ENCODE results near the gene FCN1.
"Not testable (repeated sequence)": the region's sequence is repeated elsewhere in the genome, so short reads cannot be mapped to it uniquely, and the experiment has no call there.

FCN1 gene

GRCh38 chr9:134917431-134918373 is at the start of gene FCN1:
Gene FCN1, minus strand, starts transcription at chr9:134917912. Its CDS starts 41 bp downstream, at chr9:134917871.
- DNase-seq = no peak

- no peak for DNase-seq
Measured at GRCh38 chr9:134966697-134967546, 49.2 kb upstream of the FCN1 start.

GRCh38 chr9:134966270-134966669 is 48.6 kb upstream of the FCN1 start:
- DNase-seq = no peak

GRCh38 chr9:134965851-134966250 is 48.1 kb upstream of the FCN1 start:
- DNase-seq = no peak

GRCh38 chr9:134965411-134965810 is 47.7 kb upstream of the FCN1 start:
- DNase-seq = no peak

DNA sequence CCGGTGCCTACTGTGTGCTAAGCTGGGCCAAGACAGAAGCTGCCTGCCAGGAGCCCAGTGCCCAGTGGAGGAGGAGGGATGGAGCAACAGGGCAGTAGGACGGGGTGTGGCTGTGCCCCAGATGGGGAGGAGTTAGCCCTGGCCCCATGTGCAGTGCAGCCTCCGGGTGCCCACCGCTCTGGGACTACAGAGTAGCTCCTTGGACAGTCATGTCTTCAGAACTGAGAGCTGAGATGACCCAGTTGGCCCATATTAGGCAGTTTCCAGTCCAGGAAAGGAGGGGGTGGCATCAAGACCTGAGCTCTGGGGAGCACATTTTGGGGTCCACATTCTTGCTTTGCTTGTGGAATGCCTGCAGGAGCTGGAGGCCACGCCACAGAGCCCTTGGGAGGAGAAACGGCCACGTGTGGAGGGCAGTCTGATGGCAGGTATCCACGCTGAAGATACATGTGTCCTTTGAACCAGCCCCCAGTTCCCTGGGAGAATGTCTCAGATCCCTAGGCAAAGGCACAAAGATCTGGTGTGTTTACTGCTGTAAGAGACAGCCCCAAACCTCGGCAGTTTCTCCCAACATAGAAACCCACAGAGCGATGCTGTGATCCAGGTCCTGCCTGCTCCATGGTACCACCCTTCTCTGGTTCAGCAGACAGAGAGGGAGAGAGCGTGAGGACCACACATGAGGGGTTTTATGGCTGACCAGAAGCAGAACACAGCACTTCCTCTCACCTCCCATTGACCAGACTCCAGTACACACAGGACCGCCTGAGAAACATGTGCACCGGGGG is 46.8 kb upstream of the FCN1 start:
- no peak for DNase-seq

GRCh38 chr9:134963546-134963945 is 45.8 kb upstream of the FCN1 start:
- no peak for DNase-seq

GRCh38 chr9:134962973-134963364 is 45.3 kb upstream of the FCN1 start:
- DNase-seq = no peak

- DNase-seq = no peak
Measured at GRCh38 chr9:134962065-134962972, 44.6 kb upstream of the FCN1 start.

DNA sequence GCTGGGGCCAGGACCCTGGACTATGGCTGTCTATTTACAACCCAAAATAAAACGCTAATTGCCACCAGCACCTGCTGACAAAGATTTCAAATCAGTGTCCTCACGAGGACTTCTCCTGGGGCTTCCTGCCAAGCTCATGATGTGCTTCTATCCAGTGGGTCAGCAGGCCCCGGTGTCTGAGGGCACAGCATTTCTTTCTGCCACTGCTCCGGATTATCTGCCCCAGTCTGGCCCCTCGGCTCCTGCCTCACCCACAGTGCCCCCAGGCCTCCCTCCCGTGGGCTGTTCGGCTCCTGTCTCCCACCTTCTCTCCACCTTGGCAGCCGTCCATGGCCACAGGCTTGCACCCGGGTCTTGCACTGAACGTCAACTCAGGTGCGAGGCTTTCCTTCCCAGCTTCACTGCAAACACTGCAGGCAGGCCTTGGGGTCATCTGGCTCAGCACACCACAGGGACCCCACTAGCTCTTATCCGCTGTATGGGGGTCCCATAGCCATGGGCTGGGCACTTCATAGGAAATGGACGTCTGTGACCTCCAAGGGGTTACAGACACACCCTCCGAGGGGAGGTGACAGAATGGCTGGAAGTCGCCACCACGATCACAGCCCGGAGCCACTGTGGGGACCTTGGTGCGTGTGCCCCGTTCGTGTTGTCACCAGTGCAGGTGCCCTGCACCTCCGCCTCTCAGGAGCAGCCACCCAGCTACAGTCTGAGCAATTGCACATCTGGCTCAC is 43.8 kb upstream of the FCN1 start:
- no peak for DNase-seq

- DNase-seq = no peak
Measured at GRCh38 chr9:134960701-134961181, 43.0 kb upstream of the FCN1 start.

DNA sequence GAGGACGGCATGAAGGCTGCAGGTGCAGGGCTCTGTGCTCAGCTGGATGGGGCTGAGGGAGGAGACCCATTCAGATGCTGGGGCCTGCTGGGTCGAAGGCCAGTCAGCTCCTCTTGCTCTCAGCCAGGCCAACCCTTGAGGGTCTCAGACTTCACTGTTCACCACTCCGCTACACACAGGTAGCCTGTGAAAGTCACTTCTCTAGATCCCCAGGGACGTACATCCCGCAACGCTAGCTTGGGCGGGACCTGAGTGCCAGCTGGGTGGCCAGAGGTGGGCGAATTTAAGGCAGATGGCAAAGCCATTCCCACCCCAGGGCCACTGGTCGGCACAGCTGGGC is 42.2 kb upstream of the FCN1 start:
- no peak for DNase-seq

DNA sequence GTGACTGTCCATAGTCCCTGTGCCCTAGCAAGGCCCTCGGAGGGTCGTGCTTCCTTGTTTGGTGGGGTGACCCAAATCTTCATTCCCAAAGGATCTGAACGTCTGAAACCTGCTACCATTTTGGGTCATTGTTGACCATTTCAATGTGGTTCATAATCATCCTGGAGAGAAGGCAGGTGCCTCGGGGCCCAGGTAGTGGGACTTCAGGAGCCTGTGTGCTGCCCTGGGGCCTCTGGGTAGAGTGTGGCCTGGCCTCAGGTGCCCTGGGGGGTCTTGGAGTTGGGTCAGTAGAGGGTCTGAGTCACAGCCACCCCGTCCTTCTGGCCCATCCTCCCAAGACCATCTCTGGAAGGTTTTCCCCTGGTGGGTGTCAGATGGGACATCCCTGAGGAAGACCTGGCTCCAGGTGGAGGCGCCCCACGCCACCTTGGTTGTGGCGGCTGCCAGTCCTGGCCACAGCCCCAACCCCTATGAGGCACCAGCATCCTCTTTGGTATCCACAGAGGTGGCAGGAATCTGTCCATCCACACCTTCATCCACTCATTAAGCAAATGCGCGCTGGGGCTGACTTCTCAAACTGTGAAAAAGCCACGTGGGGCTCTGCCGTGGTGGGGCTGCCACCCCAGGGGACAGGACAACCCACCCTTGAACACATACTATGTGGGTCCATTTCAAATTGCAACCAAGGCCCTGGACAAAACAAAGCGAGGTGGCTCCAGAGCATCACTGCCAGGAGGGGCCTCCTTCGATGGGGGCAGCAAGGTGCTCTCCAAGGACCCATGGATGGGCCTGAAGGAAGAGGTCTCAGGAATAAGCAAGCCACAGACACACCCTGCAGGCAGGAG is 41.6 kb upstream of the FCN1 start:
- DNase-seq = no peak

DNA sequence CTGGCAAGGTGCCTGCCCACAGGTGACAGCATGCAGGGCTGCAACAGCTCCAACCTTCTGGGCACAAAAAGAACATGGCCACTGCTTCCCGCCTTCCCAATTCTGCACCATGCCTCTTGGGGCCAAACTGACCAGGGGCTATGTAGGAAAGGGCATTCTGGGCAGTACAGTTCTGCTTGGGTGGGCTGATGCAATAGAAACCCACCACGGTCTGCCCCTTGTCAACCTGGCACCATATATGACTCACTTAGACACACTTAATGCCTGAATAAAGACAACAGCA is 40.2 kb upstream of the FCN1 start:
- no peak for DNase-seq

DNA sequence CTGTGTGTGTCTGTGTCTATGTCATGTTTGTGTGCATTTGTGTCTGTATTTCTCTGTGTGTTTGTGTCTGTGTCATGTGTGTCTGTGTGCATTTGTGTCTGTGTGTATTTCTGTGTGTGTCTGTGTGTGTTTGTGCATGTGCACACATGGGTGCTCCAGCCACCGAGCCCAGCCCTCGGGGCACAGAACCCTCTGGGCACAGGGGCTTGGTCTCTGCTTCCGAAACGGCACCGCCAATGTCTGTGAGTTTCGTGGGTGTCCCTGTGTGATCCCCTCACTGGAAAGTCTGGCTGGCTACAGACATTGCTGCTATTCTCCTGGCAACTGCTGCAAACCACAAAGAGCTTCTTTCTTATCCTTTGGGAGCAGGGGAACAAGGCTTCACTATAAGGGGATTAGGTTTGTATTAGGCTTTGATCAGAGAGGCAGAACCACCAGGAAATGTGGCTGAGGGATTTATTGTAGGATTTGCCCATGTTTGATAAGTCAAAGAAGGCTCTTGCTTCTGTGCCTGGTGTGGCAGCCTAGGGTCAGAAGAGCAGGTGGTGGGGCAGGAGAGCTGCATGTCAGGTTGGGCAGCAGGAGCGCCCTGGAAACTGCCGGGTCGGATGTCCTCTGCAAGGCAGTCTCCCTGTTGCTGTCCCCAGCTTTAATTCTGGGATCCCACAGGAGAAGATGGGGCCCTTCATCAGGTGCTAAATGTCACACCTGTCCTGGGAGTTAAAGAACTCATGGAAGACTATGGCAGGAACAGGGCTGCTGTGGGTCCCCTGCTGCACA is 39.6 kb upstream of the FCN1 start:
- no peak for DNase-seq

- not testable (repeated sequence) for DNase-seq
Measured at GRCh38 chr9:134956387-134956786, 38.7 kb upstream of the FCN1 start.

DNA sequence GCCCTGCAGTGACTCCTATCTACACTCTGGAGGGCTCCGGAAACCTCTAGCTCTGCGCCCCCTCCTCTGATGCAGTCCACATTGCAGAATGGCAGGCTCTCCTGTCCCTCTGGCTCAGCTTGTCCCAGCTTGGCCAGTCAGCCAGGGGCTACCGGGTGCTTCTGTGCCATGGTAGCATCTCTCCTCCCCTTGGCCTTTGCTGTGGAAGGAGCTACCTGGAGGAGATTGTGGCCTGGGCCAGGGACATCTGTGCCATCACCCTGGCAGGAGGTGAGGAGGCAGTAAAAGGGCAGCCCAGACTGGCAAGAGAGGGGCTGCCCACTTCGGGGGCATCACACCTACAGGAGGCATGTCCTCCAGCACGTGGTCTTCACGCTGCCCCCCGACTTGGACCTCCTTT is 38.1 kb upstream of the FCN1 start:
- DNase-seq = no peak

DNA sequence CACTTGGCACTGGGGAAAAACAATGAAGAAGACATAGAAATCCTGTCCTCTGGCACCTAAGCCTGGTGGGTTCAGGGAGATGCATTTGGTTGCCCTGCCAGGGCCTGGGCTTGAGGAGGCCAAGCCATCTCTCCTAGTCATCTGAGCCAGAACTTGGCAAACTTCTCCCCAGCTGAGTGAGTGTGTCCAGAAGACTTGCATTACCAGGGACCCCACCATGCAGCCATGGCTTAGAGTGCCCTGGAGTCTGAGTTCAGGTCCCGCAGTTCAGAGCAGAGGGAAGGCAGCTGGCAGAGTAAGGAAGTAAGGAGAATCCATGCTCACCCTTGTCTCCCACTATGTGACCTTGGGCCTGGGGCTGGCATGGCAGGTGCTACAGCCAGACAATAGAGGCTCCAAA is 37.4 kb upstream of the FCN1 start:
- no peak for DNase-seq

DNA sequence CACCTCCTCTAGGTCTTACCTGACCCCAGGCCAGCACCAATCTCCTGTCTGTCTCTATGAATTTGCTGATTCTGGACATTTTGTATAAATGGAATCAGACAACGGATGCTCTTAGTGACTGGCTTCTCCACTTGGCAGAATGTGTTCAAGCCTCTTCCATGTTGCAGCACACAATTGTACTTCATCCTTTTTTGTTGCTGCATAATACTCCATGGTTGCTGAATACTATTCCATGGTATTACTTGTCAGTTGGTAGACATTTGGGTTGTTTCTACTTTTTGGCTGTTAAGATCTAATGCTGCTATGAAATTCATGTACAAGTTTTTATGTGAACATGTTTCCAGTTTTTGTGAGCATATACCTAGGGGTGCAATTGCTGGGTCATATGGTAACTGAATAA is 34.3 kb upstream of the FCN1 start:
- no peak for DNase-seq

- no peak for DNase-seq
Measured at GRCh38 chr9:134951461-134951860, 33.7 kb upstream of the FCN1 start.

Measured in HCEC 1CT (cell line).